Motor neuron (in vitro differentiated cells): ENCODE data around the gene PITRM1. TPM values are rescaled to one million over a fixed set of nuclear protein-coding genes. Genes with fewer than 3 reads are reported as not detected.
A peak's percentile ranks its signal among the peaks of the same experiment; 100 is the strongest.

Experiments
- ATAC-seq, 8 experiments: fragments of 200-7000 bp; cut with Tn5 transposase; replicated peaks in 6 of 8; 2 replicates each; pipeline ENCODE4 v1.8.0; 2021; ENCODE audit warnings: mild to moderate bottlenecking in 8 of 8, moderate library complexity in 8 of 8
- H3K27ac ChIP-seq, 2 donors: fragments of 250-450 bp; sonication (Bioruptor Pico); 2 replicates each; pipeline ENCODE4 v1.9.0; 2021; ENCODE audit warnings: antibody characterized with exemption in 2 of 2, mild to moderate bottlenecking in 2 of 2, moderate library complexity in 1 of 2
- H3K4me1 ChIP-seq, 2 donors: fragments of 250-450 bp; sonication (Bioruptor Pico); replicated peaks in 1 of 2; 2 replicates each; pipeline ENCODE4 v1.6.1; 2021; ENCODE audit warnings: antibody characterized with exemption in 2 of 2, mild to moderate bottlenecking in 2 of 2, moderate library complexity in 1 of 2
- H3K4me3 ChIP-seq, 5 donors: fragments of 250-450 bp; sonication (Bioruptor Pico); 2 replicates each; pipeline ENCODE4 v1.9.0; 2021; ENCODE audit warnings: antibody characterized with exemption in 5 of 5, mild to moderate bottlenecking in 5 of 5, moderate library complexity in 4 of 5
- WGBS, 10 experiments: fragments of 450-650 bp; shearing (Covaris generic); methylation state at CpG; one replicate each; pipeline ENCODE4 v1.0.0; 2022; 5-methylcytosine and 5-hydroxymethylcytosine counted together
- in situ Hi-C, 9 experiments: fragments of 400-800 bp; cut with MboI; loops; one replicate each; pipeline ENCODE4 v1.15.0; 2021; ENCODE audit warnings: low sequenced_read_pairs in 9 of 9, low pct_unique_long_range_greater_than_20kb in 2 of 9; ENCODE audit not compliant: unreplicated experiment in 9 of 9
- total RNA-seq, 8 experiments: library from RNA; unstranded; fragments of 300-600 nt; gene quantifications; 2 replicates each; pipeline versions ENCODE4 v1.2.3 to v1.2.4, GENCODE V29; 2022

PITRM1 gene
- total RNA-seq, 8 experiments from 2014 or later, result 33.2 to 153 (median 56.6) TPM

GRCh38 chr10:3142146-3142875, 30.3 kb downstream of the PITRM1 start:
- WGBS, 10 experiments, result 75 to 100% (median 91%) methylated on average over 1 to 7 of the region's 14 CpGs; no CpG with 5 or more reads in 3 of the 10 experiments
- peak in 1 of 8 experiments; percentile 2 for ATAC-seq
- H3K4me1 ChIP-seq, result no peaks in the 10 kb centered on the region
- in situ Hi-C loops, result no loop called here
- H3K27ac ChIP-seq, result no peak overlapping the region
- H3K4me3 ChIP-seq, result no peak overlapping the region

DNA sequence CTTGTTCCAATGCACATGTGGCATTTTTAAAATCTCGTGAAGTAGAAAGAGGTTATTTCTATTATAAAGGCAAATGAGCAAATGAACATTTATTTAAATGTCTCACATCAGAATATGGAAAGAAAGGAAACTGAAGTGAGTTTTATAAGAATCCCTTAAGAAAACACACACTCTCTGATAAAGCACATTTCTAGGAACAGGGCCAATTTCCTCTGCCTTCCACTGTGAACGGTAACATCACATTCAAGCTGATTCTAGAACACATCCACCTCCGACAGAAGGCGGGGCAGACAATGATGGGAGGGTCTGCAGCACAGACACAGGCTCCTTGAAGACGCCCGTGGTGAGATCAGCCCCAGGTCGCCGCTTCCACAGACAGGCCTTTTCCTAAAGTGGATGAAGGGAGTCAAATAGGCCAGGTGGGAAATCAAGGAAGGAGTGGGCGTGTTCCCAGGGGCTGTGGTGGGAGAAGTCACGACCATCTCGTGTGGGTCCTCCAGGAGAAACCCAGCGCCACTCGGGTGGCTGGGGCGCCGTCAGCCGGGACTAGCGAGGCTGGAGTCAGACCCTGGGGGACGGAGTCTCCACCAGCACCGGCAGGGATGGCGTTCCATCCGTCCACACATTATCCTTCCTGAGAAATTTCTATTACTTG, 31.1 kb downstream of the PITRM1 start:
- Histone ChIP-seq H3K27ac (no peak overlapping the region), H3K4me1 (no peaks in the 10 kb centered on the region), H3K4me3 (no peak overlapping the region)
- in situ Hi-C loops, result no loop called here
- 0 to 99% (median 87%) methylated on average over 1 to 12 of the region's 21 CpGs for WGBS, 10 experiments
- peak in 3 of 8 experiments; percentile 4 to 43 (median 34) for ATAC-seq

DNA sequence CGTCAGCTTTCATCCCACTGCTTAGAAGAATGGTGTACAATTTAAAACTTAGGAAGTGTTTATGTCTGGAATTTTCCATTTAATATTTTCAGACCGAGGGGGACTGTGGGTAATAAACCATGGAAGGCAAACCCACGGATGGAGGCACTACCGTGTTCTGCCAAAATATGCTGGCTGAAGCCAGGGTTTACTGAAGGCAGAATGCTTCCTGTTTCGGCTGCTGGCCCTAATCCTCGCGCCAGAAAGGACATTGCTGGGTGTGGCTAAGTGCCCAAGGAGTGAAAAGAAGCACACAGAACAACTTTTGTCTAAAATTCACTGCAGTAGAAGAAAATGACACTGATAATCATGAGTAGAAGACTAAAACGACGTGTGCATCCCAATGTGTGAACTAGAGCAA, 32.3 kb downstream of the PITRM1 start:
- no peak overlapping the region for H3K27ac ChIP-seq
- H3K4me1 ChIP-seq, result no peaks in the 10 kb centered on the region
- in situ Hi-C loops, result no loop called here
- no peak overlapping the region for H3K4me3 ChIP-seq
- 37 to 100% (median 97%) methylated on average over 1 to 9 of the region's 9 CpGs for WGBS, 10 experiments
- ATAC-seq, result no peak

GRCh38 chr10:3139216-3139910, 33.2 kb downstream of the PITRM1 start:
- ATAC-seq, result peak in 4 of 8 experiments; percentile 8 to 85 (median 62)
- in situ Hi-C loops, result no loop called here
- Histone ChIP-seq H3K4me3 (no peak overlapping the region), H3K27ac (no peak overlapping the region), H3K4me1 (no peaks in the 10 kb centered on the region)
- WGBS, 10 experiments, result 38 to 100% (median 85%) methylated on average over 2 to 7 of the region's 10 CpGs; no CpG with 5 or more reads in 2 of the 10 experiments

- H3K4me3 ChIP-seq, result no peak overlapping the region
- peak in 4 of 8 experiments; percentile 12 to 24 (median 15) for ATAC-seq
- no peak overlapping the region for H3K27ac ChIP-seq
- H3K4me1 ChIP-seq, result no peaks in the 10 kb centered on the region
- in situ Hi-C loops, result no loop called here
- WGBS, 10 experiments, result 93 to 100% (median 97%) methylated on average over 6 to 26 of the region's 41 CpGs; no CpG with 5 or more reads in 3 of the 10 experiments
Observed at GRCh38 chr10:3137958-3138726, 34.4 kb downstream of the PITRM1 start.

GRCh38 chr10:3136763-3137611, 35.6 kb downstream of the PITRM1 start:
- WGBS, 10 experiments, result 19 to 100% (median 84%) methylated on average over 1 to 16 of the region's 21 CpGs; no CpG with 5 or more reads in 2 of the 10 experiments
- Histone ChIP-seq H3K4me1 (no peaks in the 10 kb centered on the region), H3K27ac (no peak overlapping the region), H3K4me3 (no peak overlapping the region)
- peak in 2 of 8 experiments; percentile 6 to 45 for ATAC-seq
- in situ Hi-C loops, result no loop called here

- ATAC-seq, result peak in 2 of 8 experiments; percentile 3 to 4
- WGBS, 10 experiments, result 37 to 99% (median 75%) methylated on average over 3 to 13 of the region's 14 CpGs; no CpG with 5 or more reads in 4 of the 10 experiments
- Histone ChIP-seq H3K27ac (no peak overlapping the region), H3K4me3 (no peak overlapping the region), H3K4me1 (no peaks in the 10 kb centered on the region)
- in situ Hi-C loops, result no loop called here
Observed at GRCh38 chr10:3136336-3136735, 36.2 kb downstream of the PITRM1 start.

DNA sequence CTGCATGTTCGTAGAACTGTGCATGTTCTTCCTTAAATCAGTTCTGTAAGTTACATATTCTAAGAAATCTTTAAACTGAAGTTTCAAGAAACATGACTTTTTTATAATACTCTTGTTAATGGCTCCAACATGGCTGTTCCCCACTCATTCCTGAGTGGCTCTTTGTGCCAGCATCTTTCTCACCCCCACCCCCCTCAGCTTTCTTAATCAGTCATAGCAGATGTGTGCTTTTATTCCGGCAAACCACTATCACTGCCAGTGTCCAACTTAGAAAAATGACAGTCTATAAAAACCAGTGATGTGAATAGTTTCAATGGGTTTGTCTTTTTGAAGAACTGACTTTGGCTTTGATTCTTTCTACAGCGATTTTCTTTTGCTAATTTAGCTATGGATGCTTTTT, 37.6 kb downstream of the PITRM1 start:
- Histone ChIP-seq H3K4me1 (no peaks in the 10 kb centered on the region), H3K4me3 (no peak overlapping the region), H3K27ac (no peak overlapping the region)
- WGBS, 10 experiments, result 13 to 95% (median 72%) methylated on average over 1 to 3 of the region's 3 CpGs; no CpG with 5 or more reads in 1 of the 10 experiments
- no peak for ATAC-seq
- in situ Hi-C loops, result no loop called here

DNA sequence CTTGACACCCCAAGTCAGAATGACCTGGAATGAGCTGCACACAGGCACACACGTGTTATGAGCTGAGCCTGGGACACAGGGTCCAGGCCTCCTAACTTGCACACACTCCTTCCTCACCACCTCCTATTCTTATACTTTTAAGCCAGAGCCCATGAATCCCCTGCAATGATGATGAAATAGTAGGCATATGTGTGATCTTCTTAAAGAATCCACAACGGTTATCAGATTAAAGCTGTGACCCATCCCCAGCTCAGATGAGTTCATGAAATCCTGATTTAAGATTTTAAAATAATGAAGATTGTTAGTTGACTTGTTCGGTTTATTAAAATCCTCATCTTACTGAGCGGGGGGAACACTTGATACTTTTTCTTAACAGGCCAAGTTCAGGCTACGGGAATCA, 38.6 kb downstream of the PITRM1 start:
- no peak for ATAC-seq
- H3K4me3 ChIP-seq, result no peak overlapping the region
- in situ Hi-C loops, result no loop called here
- no peaks in the 10 kb centered on the region for H3K4me1 ChIP-seq
- WGBS, 10 experiments, result 67 to 100% (median 73%) methylated on average over 2 to 5 of the region's 5 CpGs; no CpG with 5 or more reads in 1 of the 10 experiments
- no peak overlapping the region for H3K27ac ChIP-seq

GRCh38 chr10:3132036-3133025, 40.3 kb downstream of the PITRM1 start:
- Histone ChIP-seq H3K27ac (no peak overlapping the region), H3K4me3 (no peak overlapping the region), H3K4me1 (peaks cover 7 to 8% of the 10 kb centered on the region in 2 donors)
- peak in 3 of 8 experiments; percentile 10 to 26 (median 11) for ATAC-seq
- WGBS, 10 experiments, result 39 to 100% (median 87%) methylated on average over 1 to 16 of the region's 22 CpGs; no CpG with 5 or more reads in 1 of the 10 experiments
- in situ Hi-C loops, result no loop called here

DNA sequence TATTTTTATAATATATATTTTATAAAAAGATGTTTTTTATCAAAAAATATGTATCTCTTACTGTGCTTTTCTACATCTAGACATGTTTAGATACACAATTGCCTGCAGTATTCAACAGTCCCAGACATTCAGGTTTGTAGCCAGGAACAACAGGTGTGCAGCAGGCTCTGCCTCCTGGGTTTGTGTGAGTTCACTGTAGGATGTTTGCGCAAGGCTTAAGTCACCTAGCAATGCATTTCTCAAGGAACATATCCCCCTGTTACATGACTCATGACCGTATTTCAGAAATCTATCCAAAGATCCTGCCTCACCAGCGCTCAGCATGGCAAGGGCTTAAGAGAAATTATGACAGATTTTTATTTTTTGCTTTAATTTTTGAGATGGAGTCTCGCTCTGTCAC, 41.5 kb downstream of the PITRM1 start:
- Histone ChIP-seq H3K4me3 (no peak overlapping the region), H3K4me1 (peaks cover 20 to 21% of the 10 kb centered on the region in 2 donors), H3K27ac (no peak overlapping the region)
- ATAC-seq, result no peak
- 96 to 100% (median 100%) methylated on average over 1 to 3 of the region's 4 CpGs; no CpG with 5 or more reads in 2 of the 10 experiments for WGBS, 10 experiments
- in situ Hi-C loops, result no loop called here
